Stomach (tissue), 4 donors: Measurements from ENCODE around the gene NAA35.

Source experiments
- CTCF ChIP-seq, 7 experiments: fragments of 450-650 bp in 4 of 7; fragments of 200-600 bp in 3 of 7; sonication (generic) in 3 of 7; IDR thresholded peaks; one replicate each; pipeline ENCODE4 v1.5.1; 2016 to 2019; ENCODE audit warnings: antibody characterized with exemption in 7 of 7, control low read depth in 2 of 7, mild to moderate bottlenecking in 1 of 7
- EP300 ChIP-seq: sonication (generic); formaldehyde crosslinking; IDR thresholded peaks from one replicate; pipeline ENCODE4 v1.6.1; 2017; ENCODE audit warnings: antibody characterized with exemption
- POLR2A ChIP-seq, 4 donors: fragments of 450-650 bp; IDR thresholded peaks; one replicate each; pipeline ENCODE4 v1.6.1; 2016; ENCODE audit warnings: antibody characterized with exemption in 4 of 4, control low read depth in 2 of 4, mild to moderate bottlenecking in 1 of 4, moderate library complexity in 1 of 4
- POLR2AphosphoS5 ChIP-seq, 3 donors: sonication (generic); formaldehyde crosslinking; IDR thresholded peaks; one replicate each; pipeline ENCODE4 v1.6.1; 2016; ENCODE audit warnings: antibody characterized with exemption in 3 of 3

DNA sequence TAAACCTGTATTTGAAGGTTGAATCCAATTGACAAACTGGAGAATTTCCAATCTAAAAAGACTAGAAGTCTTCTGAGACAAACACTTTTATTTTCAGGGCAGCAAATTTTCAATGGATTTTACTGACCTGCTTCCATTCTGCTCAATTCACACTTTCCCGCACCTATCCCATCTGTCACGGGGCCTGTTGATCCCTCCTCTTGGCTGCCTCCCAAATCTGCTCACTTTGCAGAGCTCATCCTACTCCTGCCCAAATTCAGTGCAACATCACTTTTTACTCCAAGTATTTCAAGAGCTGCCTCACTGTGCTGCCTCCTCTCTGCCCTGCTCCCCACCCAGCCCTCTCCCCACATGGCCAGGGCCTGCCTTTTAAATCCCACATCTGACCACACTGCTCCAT, 123.3 kb downstream of the NAA35 start:
- TF ChIP-seq EP300 (no peak), CTCF (IDR thresholded peaks at IDR 0.05) (no peak), POLR2A (IDR thresholded peaks at IDR 0.05) (no peak), POLR2AphosphoS5 (IDR thresholded peaks at IDR 0.05) (no peak)
